ENCODE results near the gene EPO. TPM values are rescaled to one million over a fixed set of nuclear protein-coding genes. Genes with fewer than 3 reads are reported as not detected.
A peak's percentile ranks its signal among the peaks of the same experiment; 100 is the strongest.
"Not testable (repeated sequence)": the region's sequence is repeated elsewhere in the genome, so short reads cannot be mapped to it uniquely, and the experiment has no call there.

EPO gene
- total RNA-seq, 1 experiment from 2014 or later = not detected

DNA sequence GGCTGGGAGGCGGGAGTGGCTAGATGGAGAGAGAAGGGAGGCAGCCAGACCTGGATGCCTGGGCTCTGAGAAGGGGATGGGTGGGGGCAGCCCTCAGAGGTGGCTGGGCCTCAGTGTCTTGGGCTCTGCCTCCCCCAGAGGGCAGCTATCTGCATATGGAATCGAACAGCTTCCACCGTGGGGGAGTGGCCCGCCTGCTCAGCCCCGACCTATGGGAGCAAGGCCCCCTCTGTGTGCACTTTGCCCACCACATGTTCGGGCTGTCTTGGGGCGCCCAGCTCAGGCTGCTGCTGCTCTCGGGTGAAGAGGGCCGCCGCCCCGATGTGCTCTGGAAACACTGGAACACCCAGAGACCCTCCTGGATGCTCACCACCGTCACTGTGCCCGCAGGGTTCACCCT is 16.4 kb downstream of the EPO start:
- DNase-seq (ENCODE audit: low spot score) = no peak

DNA sequence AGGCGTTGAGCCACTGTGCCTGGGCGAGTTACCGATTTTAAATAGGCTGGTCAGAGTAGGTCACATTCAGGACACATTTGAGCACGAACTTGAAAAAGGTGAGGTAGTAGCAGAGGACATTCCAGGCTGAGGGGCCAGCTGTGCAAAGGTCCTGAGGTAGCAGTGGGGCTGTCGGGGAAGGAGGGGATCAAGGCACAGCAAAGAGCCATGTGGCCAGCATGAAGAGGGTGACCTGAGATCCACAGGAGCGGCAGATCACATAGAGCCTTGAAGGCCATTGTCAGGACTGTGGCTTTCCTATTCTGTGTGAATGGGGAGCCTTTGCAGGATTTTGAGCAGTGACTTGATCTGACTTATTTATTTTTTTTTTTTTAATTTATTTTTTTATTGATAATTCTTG is 19.7 kb downstream of the EPO start:
- no peak for DNase-seq (ENCODE audit: low spot score)

DNA sequence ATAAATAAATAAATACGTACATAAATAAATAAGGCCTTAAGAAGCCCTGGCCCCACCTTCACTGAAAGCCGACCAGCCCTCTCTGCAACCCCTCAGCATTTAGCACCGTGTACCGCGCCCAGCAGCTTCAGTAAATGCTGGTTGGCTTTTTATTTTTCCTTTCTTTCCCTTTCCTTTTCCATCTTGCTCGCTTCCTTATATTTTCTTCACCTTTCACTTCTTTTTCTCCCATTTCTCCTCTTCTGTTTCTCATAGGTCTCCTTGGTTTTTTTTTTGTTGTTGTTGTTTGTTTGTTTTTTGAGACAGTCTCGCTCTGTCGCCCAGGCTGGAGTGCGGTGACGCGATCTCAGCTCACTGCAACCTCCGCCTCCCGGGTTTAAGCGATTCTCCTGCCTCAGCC is 24.3 kb downstream of the EPO start:
- no peak for DNase-seq (ENCODE audit: low spot score)

DNA sequence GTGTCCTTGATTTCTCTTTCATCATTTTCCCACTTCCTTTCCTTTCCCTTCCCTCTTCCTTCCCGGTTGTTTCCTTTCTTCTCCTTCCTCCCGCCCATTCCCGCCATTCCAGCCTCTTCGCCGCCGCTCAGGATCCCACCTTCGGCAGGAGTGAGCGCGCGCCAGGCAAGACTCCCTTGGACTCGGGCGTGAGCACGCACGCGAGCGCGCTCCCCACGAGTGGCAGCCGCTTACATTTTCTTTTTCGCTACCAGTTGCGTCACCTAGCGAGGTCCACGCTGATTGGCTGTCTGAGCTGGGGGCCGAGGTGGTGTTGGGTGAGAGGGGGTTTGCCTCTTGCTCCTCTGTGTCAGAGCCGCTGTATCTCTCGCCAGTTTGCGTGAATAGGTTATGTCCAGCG is 24.9 kb downstream of the EPO start:
- no peak for DNase-seq (ENCODE audit: low spot score)

DNA sequence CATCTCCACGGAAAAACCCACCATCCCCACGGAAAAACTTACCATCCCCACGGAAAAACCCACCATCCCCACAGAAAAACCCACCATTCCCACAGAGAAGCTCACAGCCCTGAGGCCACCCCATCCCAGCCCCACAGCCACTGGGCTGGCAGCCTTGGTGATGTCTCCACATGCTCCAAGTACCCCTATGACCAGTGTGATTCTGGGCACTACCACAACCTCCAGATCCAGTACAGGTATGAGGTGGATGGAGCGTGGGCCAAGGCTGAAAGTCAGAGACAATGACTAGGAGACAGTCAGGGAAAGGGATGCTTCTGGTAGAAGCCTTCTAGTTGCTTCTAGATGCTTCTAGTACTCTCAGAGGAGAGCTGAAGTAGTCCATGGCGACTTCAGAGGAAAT is 32.7 kb downstream of the EPO start:
- no peak for DNase-seq (ENCODE audit: low spot score)

DNA sequence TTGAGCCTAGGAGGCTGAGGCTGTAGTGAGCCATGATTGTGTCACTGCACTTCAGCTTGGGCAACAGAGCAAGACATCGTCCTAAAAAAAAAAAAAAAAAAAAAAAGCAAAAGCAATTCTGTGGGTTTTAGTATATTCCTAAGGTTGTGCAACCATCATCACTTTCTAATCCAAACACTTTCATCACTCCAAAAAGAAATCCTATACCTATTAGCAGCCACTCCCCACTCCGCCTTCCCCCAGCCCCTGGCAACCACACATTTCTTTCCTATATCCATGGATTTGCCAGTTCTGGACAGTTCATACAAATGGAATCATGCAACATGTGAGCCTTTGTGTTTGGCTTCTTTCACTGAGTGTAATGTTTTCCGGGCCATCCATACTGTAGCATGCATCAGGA is 33.5 kb downstream of the EPO start:
- peak; percentile 37 for DNase-seq (ENCODE audit: low spot score)

DNA sequence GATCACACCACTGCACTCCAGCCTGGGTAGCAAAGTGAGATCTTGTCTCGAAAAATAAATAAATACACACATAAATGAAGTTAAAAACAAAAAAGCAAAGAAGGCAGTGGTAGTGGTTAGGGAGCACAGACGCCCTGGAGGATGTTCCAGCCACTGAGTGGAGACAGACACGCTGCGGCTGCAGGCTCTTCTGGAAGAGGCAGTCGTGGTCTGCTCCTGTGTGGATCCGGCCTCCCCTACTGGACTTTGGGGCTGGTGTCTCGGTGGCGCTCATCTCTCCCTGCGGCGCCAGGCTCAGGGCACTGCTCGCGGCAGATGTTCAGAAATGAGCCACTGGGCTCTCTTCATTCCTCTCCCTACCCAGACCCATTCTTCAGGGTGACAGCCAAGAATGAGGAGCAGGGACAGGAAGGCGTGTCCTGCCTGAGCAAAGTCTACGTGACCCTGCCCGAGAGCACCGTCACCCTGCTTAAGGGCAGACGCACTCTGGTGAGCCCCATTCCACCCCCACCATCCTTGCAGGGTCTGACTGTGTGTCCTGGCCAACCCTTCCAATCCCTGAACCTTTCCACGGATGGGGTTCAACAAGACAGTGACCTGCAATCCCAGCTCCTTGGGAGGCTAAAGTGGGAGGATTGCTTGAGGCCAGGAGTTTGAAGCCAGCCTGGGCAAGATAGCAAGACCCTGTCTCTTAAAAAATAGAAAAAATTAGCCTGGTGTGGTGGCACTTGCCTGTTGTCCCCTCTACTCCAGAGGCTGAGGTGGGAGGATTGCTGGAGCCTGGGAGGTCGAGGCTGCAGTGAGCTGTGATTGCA is 39.3 kb downstream of the EPO start:
- no peak for DNase-seq (ENCODE audit: low spot score)

DNA sequence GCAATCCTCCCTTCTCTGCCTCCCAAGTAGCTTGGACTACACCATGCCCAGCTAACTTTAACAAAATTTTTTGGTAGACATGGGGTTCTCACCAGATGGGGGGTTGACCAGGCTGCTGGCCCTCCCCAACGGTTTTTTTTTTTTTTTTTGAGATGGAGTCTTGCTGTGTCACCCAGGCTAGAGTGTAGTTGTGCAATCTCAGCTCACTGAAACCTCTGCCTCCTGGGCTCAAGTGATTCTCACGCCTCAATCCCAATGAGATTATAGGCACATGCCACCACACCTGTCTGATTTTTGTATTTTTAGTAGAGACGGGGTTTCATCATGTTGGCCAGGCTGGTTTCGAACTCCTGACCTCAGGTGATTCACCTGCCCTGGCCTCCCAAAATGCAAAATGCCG is 42.6 kb downstream of the EPO start:
- not testable (repeated sequence) for DNase-seq (ENCODE audit: low spot score)

DNA sequence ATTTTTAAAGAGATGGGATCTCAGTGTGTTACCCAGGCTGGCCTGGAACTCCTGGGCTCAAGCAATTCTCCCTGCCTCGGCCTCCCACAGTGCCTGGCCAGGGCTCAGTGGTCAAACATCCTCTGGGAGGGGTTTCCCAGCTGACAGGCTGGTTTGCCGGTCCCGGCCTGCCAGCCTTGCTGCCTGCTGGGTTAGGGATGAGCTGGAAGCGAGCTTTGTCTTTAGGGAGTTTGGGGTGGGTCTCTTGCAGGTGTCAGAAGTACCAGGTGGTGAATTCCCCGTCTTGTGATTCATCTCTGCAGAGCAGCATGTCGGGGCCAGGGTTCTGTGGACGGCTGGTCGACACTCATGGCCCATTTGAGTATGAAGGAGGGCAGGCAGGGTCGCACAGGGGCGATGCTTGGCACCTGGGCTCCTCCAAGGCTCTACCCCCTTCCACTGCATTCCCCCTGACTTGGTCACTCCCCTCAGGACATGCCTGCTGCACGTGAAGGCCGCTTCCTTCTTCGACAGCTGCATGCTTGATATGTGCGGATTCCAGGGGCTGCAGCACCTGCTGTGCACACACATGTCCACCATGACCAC is 43.4 kb downstream of the EPO start:
- no peak for DNase-seq (ENCODE audit: low spot score)

DNA sequence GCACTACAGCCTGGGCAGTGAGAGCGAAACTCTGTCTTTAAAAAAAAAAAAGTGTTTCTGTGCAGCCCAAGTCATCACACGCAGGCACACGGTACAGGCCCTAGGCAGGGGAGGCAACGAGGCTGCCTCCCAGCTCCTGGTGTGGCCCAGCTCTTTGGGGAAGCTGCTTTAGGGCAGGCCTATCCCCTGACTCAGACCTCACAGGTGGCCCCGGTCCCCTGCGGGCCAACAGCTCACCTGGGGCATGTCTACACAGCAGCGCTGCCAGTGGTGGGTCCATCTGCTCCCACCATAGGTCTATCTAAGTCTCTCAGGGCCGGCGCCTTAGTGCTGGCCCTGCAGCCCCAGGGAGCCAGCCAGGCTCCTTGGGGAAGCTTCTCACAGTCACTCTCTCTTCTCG is 44.6 kb downstream of the EPO start:
- no peak for DNase-seq (ENCODE audit: low spot score)

DNA sequence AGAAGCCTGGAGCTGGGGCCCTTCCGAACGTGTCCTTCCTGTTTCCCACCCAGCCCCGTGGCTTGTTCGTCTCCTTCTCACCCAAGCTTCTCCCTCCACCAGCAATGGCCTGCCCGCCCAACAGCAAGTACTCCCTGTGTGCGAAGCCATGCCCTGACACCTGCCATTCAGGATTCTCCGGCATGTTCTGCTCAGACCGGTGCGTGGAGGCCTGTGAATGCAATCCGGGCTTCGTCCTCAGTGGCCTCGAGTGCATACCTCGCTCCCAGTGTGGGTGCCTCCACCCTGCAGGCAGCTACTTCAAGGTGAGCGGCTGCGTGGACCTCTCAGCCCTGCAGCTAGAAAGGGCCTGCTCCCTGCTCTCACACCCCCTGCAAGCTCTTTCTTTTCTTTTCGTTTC is 45.0 kb downstream of the EPO start:
- no peak for DNase-seq (ENCODE audit: low spot score)

DNA sequence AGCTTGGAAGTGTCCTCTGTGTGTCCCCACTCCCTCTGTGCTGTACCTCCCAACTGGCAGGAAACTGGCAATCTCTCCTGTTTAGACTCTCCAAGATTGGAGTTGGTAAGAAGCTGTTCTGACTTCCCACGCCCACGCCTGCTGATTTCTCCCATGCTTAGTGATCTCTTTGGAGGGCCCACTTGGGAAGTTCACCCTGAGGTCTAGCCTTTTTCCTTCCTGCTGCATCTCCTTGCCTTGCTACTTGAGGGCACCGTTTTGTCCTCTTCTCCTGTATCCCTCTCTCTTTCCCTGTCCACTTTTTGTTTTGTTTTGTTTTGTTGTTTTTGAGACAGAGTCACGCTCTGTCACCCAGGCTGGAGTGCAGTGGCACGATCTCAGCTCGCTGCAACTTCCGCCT is 48.5 kb downstream of the EPO start:
- no peak for DNase-seq (ENCODE audit: low spot score)

Other genes with a start within 250 kb of the EPO start
- 19.4 and 28.2 TPM in 2 replicates for gene TSC22D4, start 241.3 kb upstream of the EPO start, total RNA-seq (2014; rRNA removed; shearing (Covaris generic))
- gene NYAP1, start 236.5 kb upstream of the EPO start, total RNA-seq (2014; rRNA removed; shearing (Covaris generic)) = not detected in 2 replicates
- 4.9 and 7.6 TPM in 2 replicates for gene AGFG2, start 181.3 kb upstream of the EPO start, total RNA-seq (2014; rRNA removed; shearing (Covaris generic))
- gene SAP25, start 146.6 kb upstream of the EPO start, total RNA-seq (2014; rRNA removed; shearing (Covaris generic)) = not detected in 2 replicates
- 3.4 TPM in 2 replicates for gene LRCH4, start 134.3 kb upstream of the EPO start, total RNA-seq (2014; rRNA removed; shearing (Covaris generic))
- 0.15 TPM in 1 of 2 replicates, not detected in the other for gene FBXO24, start 134.1 kb upstream of the EPO start, total RNA-seq (2014; rRNA removed; shearing (Covaris generic))
- 123 and 180 TPM in 2 replicates for gene PCOLCE, start 118.1 kb upstream of the EPO start, total RNA-seq (2014; rRNA removed; shearing (Covaris generic))
- 10.1 and 18.5 TPM in 2 replicates for gene MOSPD3, start 107.9 kb upstream of the EPO start, total RNA-seq (2014; rRNA removed; shearing (Covaris generic))
- 0.25 TPM in 1 of 2 replicates, not detected in the other for gene TFR2, start 78.9 kb upstream of the EPO start, total RNA-seq (2014; rRNA removed; shearing (Covaris generic))
- not detected in 2 replicates for gene ACTL6B, start 64.0 kb upstream of the EPO start, total RNA-seq (2014; rRNA removed; shearing (Covaris generic))
- 65.0 and 67.1 TPM in 2 replicates for gene GNB2, start 46.7 kb upstream of the EPO start, total RNA-seq (2014; rRNA removed; shearing (Covaris generic))
- 2.6 and 4.1 TPM in 2 replicates for gene GIGYF1, start 26.2 kb upstream of the EPO start, total RNA-seq (2014; rRNA removed; shearing (Covaris generic))
- 61.6 and 80.1 TPM in 2 replicates for gene POP7, start 14.3 kb upstream of the EPO start, total RNA-seq (2014; rRNA removed; shearing (Covaris generic))
- gene ZAN, start 13.1 kb downstream of the EPO start, total RNA-seq (2014; rRNA removed; shearing (Covaris generic)) = not detected in 2 replicates
- 29.9 and 37.1 TPM in 2 replicates for gene EPHB4, start 107.1 kb downstream of the EPO start, total RNA-seq (2014; rRNA removed; shearing (Covaris generic))
- gene SLC12A9, start 132.2 kb downstream of the EPO start, total RNA-seq (2014; rRNA removed; shearing (Covaris generic)) = 4.9 and 5.6 TPM in 2 replicates
- gene TRIP6, start 146.9 kb downstream of the EPO start, total RNA-seq (2014; rRNA removed; shearing (Covaris generic)) = 78.5 and 95.5 TPM in 2 replicates
- 44.3 and 46.8 TPM in 2 replicates for gene SRRT, start 154.6 kb downstream of the EPO start, total RNA-seq (2014; rRNA removed; shearing (Covaris generic))
- 6.3 and 6.7 TPM in 2 replicates for gene UFSP1, start 169.2 kb downstream of the EPO start, total RNA-seq (2014; rRNA removed; shearing (Covaris generic))
- 0.15 TPM in 1 of 2 replicates, not detected in the other for gene ACHE, start 175.4 kb downstream of the EPO start, total RNA-seq (2014; rRNA removed; shearing (Covaris generic))
- gene MUC3A, start 229.1 kb downstream of the EPO start, total RNA-seq (2014; rRNA removed; shearing (Covaris generic)) = not detected in 2 replicates
- 0.54 and 1.0 TPM in 2 replicates for gene MUC12, start 249.1 kb downstream of the EPO start, total RNA-seq (2014; rRNA removed; shearing (Covaris generic))